ENCODE data around the gene KRT82.

GRCh38 chr12:52435659-52435999 is 29.5 kb upstream of the KRT82 start:
- TF ChIP-seq CTCF (IDR thresholded peaks at IDR 0.05) (no peak), POLR2A (IDR thresholded peaks at IDR 0.05) (no peak)

All from thyroid gland (tissue), 4 donors.